Mucosa of descending colon (tissue), 3 donors: ENCODE data around the gene LTBP3. TPM values are rescaled to one million over a fixed set of nuclear protein-coding genes. Genes with fewer than 3 reads are reported as not detected.

Experiments
- ATAC-seq: fragments of 200-7000 bp; cut with Tn5 transposase; one replicate; pipeline ENCODE4 v1.9.1; 2020; ENCODE audit warnings: mild to moderate bottlenecking, moderate library complexity
- DNase-seq, 3 donors: peaks; one replicate each; pipeline ENCODE4 v3.0.0-alpha.2; 2020
- H3K36me3 ChIP-seq: fragments of 200-600 bp; one replicate; pipeline ENCODE4 v1.8.0; 2021; ENCODE audit warnings: low read depth, mild to moderate bottlenecking
- H3K4me1 ChIP-seq: fragments of 200-600 bp; one replicate; pipeline ENCODE4 v1.8.0; 2021; ENCODE audit warnings: low read depth, mild to moderate bottlenecking
- H3K4me3 ChIP-seq: fragments of 200-600 bp; one replicate; pipeline ENCODE4 v1.8.0; 2021; ENCODE audit warnings: mild to moderate bottlenecking
- H3K9me3 ChIP-seq: fragments of 200-600 bp; one replicate; pipeline ENCODE4 v1.8.0; 2021; ENCODE audit warnings: mild to moderate bottlenecking
- CTCF ChIP-seq: fragments of 200-600 bp; IDR thresholded peaks from one replicate; pipeline ENCODE4 v1.8.0; 2022; ENCODE audit warnings: antibody characterized with exemption, mild to moderate bottlenecking
- intact Hi-C, 2 donors: fragments of 100-400 bp; cut with DNase I in 1 of 2; cut with micrococcal nuclease in 1 of 2; formaldehyde crosslinking; loops; one replicate each; pipeline versions ENCODE4 v1.11.0 to v1.11.1; 2022; cut with DNase I, micrococcal nuclease
- total RNA-seq, 3 donors: library from RNA; stranded (reverse); fragmentation: NEBNext Ultra II Directional in 2 of 3; extraction: Animal tissue kit (Norgen Biotek cat#: 25700) in 2 of 3; gene quantifications; one replicate each; pipeline versions ENCODE4 v1.2.1 to v1.2.4, GENCODE V29; 2021 to 2023
- donor health status: DM: no; HTN: no; CAD: no; lungs with moderate emphysema.
- donor health status: DM: no; HTN: no; CAD: no.
- donor health status: DM: no; HTN: yes; CAD: no.

LTBP3 gene
- total RNA-seq, 3 donors from 2014 or later: 22.6 to 133 (median 36.7) TPM

- intact Hi-C loops: no loop called here
- Histone ChIP-seq H3K9me3 (no peaks in the 10 kb centered on the region), H3K4me1 (peaks cover 40% of the 10 kb centered on the region), H3K36me3 (no peaks in the 10 kb centered on the region), H3K4me3 (no peak overlapping the region)
- ATAC-seq (no peak), DNase-seq (no peak)
- TF ChIP-seq CTCF: no peak
Observed at GRCh38 chr11:65578667-65579066, 20.5 kb upstream of the LTBP3 start.

GRCh38 chr11:65578134-65578533, 20.0 kb upstream of the LTBP3 start:
- Histone ChIP-seq H3K9me3 (no peaks in the 10 kb centered on the region), H3K36me3 (no peaks in the 10 kb centered on the region), H3K4me1 (peaks cover 45% of the 10 kb centered on the region), H3K4me3 (no peak overlapping the region)
- intact Hi-C loops: no loop called here
- no peak for TF ChIP-seq CTCF
- DNase-seq (no peak), ATAC-seq (no peak)

- DNase-seq: no peak
Observed at GRCh38 chr11:65577756-65578109, 19.6 kb upstream of the LTBP3 start.

GRCh38 chr11:65576867-65577755, 19.0 kb upstream of the LTBP3 start:
- no peak for TF ChIP-seq CTCF
- Histone ChIP-seq H3K36me3 (no peaks in the 10 kb centered on the region), H3K4me3 (no peak overlapping the region), H3K9me3 (no peaks in the 10 kb centered on the region), H3K4me1 (peaks cover 49% of the 10 kb centered on the region)
- intact Hi-C loops: no loop called here
- DNase-seq (peak; percentile 56 to 90 (median 81)), ATAC-seq (peak; percentile 55)

More at GRCh38 chr11:65577756-65578109, 19.6 kb upstream of the LTBP3 start:
- Histone ChIP-seq H3K4me3 (no peak overlapping the region), H3K9me3 (no peaks in the 10 kb centered on the region), H3K36me3 (no peaks in the 10 kb centered on the region), H3K4me1 (peaks cover 49% of the 10 kb centered on the region)
- no peak for TF ChIP-seq CTCF
- no peak for ATAC-seq
- intact Hi-C loops: no loop called here

GRCh38 chr11:65576232-65576866, 18.2 kb upstream of the LTBP3 start:
- H3K4me3 ChIP-seq: peak overlapping the region; percentile 68
- no peaks in the 10 kb centered on the region for H3K9me3 ChIP-seq
- no peak for ATAC-seq
- H3K4me1 ChIP-seq: peaks cover 55% of the 10 kb centered on the region
- no peak for TF ChIP-seq CTCF
- peak in 2 of 3 donors; percentile 57 to 75 for DNase-seq
- H3K36me3 ChIP-seq: no peaks in the 10 kb centered on the region
- intact Hi-C loops: no loop called here
